ENCODE data around the gene TXNDC2. TPM values are rescaled to one million over a fixed set of nuclear protein-coding genes. Genes with fewer than 3 reads are reported as not detected.

TXNDC2 gene
- total and polyA plus RNA-seq, 4 donors = under 0.01 to 0.09 TPM; not detected in 2

DNA sequence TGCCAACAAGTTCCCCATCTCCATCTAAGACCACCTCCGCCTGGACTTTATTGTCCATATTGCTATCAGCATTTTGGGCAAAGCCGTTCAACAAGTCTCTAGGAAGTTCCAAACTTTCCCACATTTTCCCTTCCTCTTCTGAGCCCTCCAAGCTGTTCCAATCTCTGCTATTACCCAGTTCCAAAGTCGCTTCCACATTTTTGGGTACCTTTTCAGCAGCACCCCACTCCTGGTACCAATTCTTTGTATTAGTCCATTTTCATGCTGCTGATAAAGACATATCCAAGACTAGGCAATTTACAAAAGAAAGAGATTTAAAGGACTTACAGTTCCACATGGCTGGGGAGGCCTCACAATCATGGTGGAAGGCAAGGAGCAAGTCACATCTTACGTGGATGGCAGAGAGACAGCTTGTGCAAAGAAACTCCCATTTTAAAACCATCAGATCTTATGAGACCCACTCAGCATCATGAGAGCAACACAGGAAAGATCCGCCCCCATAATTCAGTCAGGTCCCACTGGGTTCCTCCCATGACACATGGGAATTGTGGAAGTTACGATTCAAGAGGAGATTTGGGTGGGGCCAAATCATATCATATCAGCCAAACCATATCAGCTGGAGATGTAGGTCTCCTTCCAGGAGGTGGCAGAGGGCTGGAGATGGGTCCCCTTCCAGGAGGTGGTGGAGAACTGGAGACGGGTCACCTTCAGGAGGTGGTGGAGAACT lies 19.8 kb upstream of the TXNDC2 start:
- Histone ChIP-seq H3K27ac (ENCODE audit: low read depth in 1 of 2, low read length in 2 of 2) (no peak overlapping the region), H3K4me1 (ENCODE audit: control insufficient read depth in 4 of 4, insufficient read depth in 4 of 4, low read length in 3 of 4) (no peaks in the 10 kb centered on the region), H3K36me3 (ENCODE audit: control insufficient read depth in 4 of 4, insufficient read depth in 3 of 4, low read depth in 1 of 4, low read length in 3 of 4) (no peaks in the 10 kb centered on the region), H3K9me3 (ENCODE audit: control insufficient read depth in 4 of 4, low read length in 3 of 4) (peaks cover 0 to 3% (median 3%) of the 10 kb centered on the region in 4 donors), H3K27me3 (ENCODE audit: control insufficient read depth in 4 of 4, insufficient read depth in 4 of 4, low read length in 3 of 4) (no peaks in the 10 kb centered on the region), H3K9ac (ENCODE audit: low read depth in 1 of 2, low read length in 2 of 2) (no peak overlapping the region), H3K4me3 (ENCODE audit: low read depth in 1 of 3, low read length in 3 of 3) (no peak overlapping the region)
- TF ChIP-seq FOXA2 (IDR thresholded peaks at IDR 0.05) (no peak), YY1 (IDR thresholded peaks at IDR 0.05) (no peak), TAF1 (conservative IDR thresholded peaks at IDR 0.05) (no peak), SP1 (IDR thresholded peaks at IDR 0.05) (no peak), HNF4G (IDR thresholded peaks at IDR 0.05) (no peak), HNF4A (conservative IDR thresholded peaks at IDR 0.05) (no peak), MAX (IDR thresholded peaks at IDR 0.05) (no peak)
- DNase-seq (ENCODE audit: low spot score) = no peak
- 95% methylated on average over 7 of the region's 7 CpGs for WGBS

GRCh38 chr18:9866627-9867026 lies 19.1 kb upstream of the TXNDC2 start:
- Histone ChIP-seq H3K27ac (ENCODE audit: low read depth in 1 of 2, low read length in 2 of 2) (no peak overlapping the region), H3K9ac (ENCODE audit: low read depth in 1 of 2, low read length in 2 of 2) (no peak overlapping the region), H3K27me3 (ENCODE audit: control insufficient read depth in 4 of 4, insufficient read depth in 4 of 4, low read length in 3 of 4) (no peaks in the 10 kb centered on the region), H3K4me1 (ENCODE audit: control insufficient read depth in 4 of 4, insufficient read depth in 4 of 4, low read length in 3 of 4) (no peaks in the 10 kb centered on the region), H3K36me3 (ENCODE audit: control insufficient read depth in 4 of 4, insufficient read depth in 3 of 4, low read depth in 1 of 4, low read length in 3 of 4) (no peaks in the 10 kb centered on the region), H3K4me3 (ENCODE audit: low read depth in 1 of 3, low read length in 3 of 3) (no peak overlapping the region), H3K9me3 (ENCODE audit: control insufficient read depth in 4 of 4, low read length in 3 of 4) (peaks cover 0 to 3% (median 3%) of the 10 kb centered on the region in 4 donors)
- DNase-seq (ENCODE audit: low spot score) = no peak
- 90% methylated on average over 3 of the region's 3 CpGs for whole genome bisulfite sequencing
- TF ChIP-seq HNF4G (IDR thresholded peaks at IDR 0.05) = no peak
- TF ChIP-seq MAX (IDR thresholded peaks at IDR 0.05) = no peak
- TF ChIP-seq RAD21 (IDR thresholded peaks at IDR 0.05) = no peak
- TF ChIP-seq, protein P1, sequence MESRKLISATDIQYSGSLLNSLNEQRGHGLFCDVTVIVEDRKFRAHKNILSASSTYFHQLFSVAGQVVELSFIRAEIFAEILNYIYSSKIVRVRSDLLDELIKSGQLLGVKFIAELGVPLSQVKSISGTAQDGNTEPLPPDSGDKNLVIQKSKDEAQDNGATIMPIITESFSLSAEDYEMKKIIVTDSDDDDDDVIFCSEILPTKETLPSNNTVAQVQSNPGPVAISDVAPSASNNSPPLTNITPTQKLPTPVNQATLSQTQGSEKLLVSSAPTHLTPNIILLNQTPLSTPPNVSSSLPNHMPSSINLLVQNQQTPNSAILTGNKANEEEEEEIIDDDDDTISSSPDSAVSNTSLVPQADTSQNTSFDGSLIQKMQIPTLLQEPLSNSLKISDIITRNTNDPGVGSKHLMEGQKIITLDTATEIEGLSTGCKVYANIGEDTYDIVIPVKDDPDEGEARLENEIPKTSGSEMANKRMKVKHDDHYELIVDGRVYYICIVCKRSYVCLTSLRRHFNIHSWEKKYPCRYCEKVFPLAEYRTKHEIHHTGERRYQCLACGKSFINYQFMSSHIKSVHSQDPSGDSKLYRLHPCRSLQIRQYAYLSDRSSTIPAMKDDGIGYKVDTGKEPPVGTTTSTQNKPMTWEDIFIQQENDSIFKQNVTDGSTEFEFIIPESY (IDR thresholded peaks at IDR 0.05) = no peak
- no peak for TF ChIP-seq FOXA1 (IDR thresholded peaks at IDR 0.05)
- TF ChIP-seq YY1 (IDR thresholded peaks at IDR 0.05) = no peak
- no peak for TF ChIP-seq SP1 (IDR thresholded peaks at IDR 0.05)
- TF ChIP-seq TAF1 (conservative IDR thresholded peaks at IDR 0.05) = no peak
- TF ChIP-seq NR2F2 (IDR thresholded peaks at IDR 0.05) = no peak
- TF ChIP-seq, protein P2, sequence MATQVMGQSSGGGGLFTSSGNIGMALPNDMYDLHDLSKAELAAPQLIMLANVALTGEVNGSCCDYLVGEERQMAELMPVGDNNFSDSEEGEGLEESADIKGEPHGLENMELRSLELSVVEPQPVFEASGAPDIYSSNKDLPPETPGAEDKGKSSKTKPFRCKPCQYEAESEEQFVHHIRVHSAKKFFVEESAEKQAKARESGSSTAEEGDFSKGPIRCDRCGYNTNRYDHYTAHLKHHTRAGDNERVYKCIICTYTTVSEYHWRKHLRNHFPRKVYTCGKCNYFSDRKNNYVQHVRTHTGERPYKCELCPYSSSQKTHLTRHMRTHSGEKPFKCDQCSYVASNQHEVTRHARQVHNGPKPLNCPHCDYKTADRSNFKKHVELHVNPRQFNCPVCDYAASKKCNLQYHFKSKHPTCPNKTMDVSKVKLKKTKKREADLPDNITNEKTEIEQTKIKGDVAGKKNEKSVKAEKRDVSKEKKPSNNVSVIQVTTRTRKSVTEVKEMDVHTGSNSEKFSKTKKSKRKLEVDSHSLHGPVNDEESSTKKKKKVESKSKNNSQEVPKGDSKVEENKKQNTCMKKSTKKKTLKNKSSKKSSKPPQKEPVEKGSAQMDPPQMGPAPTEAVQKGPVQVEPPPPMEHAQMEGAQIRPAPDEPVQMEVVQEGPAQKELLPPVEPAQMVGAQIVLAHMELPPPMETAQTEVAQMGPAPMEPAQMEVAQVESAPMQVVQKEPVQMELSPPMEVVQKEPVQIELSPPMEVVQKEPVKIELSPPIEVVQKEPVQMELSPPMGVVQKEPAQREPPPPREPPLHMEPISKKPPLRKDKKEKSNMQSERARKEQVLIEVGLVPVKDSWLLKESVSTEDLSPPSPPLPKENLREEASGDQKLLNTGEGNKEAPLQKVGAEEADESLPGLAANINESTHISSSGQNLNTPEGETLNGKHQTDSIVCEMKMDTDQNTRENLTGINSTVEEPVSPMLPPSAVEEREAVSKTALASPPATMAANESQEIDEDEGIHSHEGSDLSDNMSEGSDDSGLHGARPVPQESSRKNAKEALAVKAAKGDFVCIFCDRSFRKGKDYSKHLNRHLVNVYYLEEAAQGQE (IDR thresholded peaks at IDR 0.05) = no peak
- TF ChIP-seq CTCF (IDR thresholded peaks at IDR 0.05; ENCODE audit: low read depth, low read length, missing input control) = no peak
- no peak for TF ChIP-seq GABPA (IDR thresholded peaks at IDR 0.05 in 1 of 2, conservative IDR thresholded peaks at IDR 0.05 in 1 of 2)
- no peak for TF ChIP-seq RXRA (IDR thresholded peaks at IDR 0.05)

Data from liver (tissue), 9 donors.